Stimulated activated CD4-positive, alpha-beta T cell treated with anti-CD3 and anti-CD28 coated beads, Interleukin-15, amount 100 ng/mL, for 48 hours (primary cell): ENCODE results near the gene ELMO2.

Source experiments
- DNase-seq, 2 donors: peaks; one replicate each; pipeline ENCODE4 v3.0.0-alpha.2; 2020; ENCODE audit warnings: low read depth in 2 of 2

Gene ELMO2

DNA sequence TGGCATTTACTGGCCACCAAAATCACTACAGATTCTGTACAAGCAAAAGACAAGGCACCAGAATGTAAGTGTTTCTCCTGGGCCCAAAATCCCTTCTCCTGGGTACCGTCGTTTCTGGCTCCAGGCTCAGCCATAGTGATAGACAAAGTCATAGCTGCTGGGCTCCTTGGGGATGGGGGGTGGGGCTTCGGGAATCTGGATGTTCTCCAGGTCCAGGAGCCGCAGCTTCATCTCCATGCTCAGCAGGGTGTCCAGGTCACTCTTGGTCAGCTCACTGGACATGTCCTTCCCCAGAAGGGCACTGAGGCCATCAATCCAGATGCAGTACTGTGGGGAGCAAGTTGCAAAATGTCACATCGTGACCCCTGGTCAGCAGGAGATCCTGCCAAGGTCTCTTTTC, 39.2 kb downstream of the ELMO2 start:
- DNase-seq: no peak

DNA sequence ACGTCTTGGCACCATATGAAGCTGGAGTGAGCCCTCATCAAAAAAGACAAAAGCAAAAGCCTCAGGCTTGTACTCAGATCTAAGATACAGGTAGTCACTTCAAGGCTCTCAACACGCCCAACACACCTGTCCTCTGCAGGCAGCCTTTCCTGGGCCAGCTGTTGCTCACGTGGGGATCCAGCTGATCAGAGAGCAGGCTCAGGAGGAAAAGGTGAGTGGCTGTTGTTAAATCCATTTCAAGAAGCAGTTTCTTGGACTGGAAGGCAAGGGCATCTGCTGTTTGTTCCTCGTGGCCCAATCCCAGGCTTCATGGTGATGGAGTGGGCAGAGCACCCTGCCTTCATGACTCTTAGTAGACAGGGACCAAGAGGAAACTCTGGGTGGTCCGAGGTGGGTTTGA, 39.6 kb downstream of the ELMO2 start:
- no peak for DNase-seq

DNA sequence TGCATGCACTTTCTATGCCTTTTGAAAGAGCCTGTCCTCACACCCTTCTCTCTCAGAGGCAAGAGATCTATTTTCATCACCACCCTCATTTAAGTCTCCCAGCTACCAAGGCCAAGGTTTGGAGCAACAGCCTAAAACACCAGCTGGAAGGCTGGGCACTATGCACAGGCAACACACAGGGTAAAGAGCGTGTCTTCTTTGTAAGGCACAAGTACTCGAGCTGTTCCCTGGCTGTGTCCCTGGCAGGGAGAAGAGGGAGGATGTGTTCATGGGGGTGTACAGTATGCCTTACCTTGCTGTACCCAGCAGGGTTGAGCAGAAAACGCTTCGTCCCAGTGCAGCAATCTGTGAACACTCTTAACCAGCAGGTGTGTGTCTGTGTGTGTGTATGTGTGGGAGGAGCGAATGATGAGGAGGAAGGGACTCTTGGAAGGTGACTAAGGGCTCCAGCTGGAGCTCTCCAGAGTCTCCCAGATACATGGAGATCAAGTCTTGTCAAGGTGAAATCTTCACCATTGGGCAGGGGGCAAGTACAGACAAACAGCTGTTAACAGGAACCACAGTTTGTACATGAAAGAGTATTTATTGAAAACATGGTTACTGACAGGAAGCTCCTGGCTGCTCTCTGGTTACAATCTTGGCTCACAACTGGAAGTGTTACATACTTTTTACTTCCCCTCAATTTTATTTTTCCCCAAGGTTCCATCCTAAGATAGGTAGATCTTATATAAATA, 40.8 kb downstream of the ELMO2 start:
- DNase-seq: no peak

DNA sequence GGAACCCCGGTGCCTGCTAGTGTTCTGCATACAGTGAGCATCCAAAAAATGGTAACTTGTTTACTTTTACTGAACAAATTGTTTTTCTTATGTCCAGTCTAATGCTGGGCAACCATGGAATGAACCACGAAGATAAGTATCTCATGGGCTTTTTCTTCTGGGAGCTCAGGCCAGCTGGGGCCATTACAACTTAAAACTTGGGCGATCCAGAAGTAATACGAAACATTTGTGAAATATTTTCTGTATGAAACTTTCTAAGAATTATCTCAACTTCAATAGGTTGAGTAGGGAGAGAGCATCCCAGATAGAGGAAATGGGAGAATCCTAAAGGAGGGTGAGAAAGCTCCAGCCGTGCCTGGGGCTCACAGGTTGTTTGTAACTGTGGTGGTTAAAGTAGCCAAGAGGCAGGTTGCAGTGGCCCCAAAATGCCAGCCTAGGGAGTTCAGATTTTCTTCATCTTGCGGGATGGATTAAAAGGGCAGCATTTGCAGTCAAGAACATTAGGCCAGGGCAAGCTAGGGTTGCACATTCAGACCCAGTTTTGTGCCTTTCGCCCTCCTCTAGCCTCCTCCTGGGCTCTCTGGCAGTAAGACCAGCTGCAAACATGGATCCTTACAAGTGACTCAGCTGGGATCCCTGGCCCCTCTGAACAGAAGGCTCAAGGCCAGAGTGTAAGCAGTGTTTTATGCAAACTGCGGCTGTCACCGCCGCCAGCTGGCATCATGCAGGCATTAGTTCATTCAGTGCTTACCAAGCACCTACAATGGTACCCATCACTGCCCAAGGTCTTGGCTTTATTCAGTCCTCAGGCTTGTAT, 41.5 kb downstream of the ELMO2 start:
- DNase-seq: no peak

DNA sequence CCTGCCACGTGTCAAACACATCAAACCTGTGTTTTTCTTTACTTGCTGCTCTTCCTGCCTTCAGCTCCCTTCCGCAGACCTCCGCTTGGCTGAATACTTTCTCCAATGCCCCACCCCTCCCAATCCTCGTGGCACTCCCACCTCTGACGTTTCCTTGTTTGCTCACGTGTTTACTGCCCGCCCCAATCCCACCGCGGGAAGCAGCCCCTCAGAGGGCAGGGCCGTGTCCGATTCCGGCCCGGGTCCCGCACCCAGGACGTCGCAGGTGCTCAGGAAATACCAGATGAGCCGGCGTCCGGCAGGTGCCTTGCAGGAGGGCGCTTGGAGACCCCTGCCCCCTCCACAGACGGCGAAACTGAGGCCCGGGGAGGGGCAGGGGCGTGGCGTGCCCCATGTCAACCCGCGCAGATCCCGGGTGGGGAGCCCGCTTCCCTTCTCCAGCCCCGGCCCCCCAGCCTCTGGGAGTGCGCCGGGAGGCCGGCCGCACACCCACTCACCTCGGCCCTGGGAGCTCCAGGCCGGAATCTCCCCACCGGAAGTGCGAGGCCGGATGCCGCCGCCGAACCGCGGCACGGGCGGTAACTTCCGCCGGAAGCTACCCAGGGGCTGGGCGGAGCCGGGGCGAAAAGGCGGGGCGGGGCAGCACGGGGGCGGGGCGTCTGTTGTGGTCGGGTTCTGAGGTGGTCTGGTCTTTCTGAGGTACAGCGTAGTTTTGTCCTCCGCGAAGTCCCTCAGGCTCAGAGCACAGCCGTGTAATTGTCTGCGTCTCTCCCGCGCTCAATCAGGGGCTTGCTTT, 42.3 kb downstream of the ELMO2 start:
- DNase-seq: peak; percentile 69 to 76

DNA sequence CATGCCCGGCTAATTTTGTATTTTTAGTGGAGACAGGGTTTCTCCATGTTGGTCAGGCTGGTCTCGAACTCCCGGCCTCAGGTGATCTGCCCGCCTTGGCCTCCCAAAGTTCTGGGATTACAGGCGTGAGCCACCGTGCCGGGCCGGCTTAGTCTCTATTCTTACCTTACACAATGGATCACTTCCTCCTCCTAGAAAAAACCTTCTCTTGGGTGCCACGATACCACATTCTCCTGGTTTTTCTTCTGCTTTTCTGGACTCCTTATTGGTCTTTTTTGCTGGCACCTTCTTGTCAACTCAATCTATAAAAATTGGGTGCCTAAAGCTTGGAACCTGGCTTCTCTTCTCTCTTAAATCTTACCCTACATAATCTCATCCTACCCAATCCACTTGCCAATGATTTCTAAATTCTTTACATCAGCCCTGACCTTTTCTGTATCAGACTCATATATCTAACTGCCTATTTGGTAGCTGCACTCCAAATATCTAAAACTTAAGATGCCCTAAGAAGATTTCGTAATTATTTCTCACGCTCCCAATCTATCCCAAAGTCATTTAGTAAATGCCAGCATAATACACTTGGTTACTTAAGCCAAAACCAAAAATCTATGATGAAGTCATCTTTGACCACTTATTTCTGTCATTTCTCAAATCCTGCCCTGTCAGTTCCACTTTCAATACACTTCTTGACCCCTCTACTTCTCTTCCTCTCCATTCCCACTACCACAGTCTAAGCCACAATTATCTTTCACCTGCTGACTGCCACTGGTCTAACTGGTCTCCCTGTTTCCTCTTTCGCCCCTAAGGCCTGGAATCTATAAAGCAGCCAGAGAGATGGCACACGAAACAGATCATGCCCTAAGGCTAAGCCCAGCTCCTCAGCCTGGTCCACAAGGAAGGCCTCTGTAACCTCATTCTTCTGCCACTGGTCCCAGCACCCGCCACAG, 43.2 kb downstream of the ELMO2 start:
- no peak for DNase-seq

DNA sequence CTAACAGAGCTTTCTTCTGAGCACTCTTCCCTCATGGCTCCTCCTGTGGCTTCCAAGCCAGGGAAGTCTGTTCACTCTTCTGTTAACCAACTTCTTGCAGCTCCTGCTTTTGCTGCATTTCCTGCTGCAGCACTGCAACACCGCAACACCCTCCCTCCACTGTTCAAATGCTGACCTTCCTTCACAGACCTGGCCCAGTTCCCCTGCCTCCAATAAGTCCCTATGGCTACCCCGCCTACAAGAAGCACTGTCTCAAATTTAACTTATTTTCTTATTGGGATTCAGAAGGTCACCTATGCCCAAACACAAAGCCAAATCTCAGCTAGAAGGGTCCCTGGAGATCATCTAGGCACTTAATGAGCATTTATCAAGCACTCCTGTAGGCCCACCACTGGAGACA, 44.6 kb downstream of the ELMO2 start:
- no peak for DNase-seq

DNA sequence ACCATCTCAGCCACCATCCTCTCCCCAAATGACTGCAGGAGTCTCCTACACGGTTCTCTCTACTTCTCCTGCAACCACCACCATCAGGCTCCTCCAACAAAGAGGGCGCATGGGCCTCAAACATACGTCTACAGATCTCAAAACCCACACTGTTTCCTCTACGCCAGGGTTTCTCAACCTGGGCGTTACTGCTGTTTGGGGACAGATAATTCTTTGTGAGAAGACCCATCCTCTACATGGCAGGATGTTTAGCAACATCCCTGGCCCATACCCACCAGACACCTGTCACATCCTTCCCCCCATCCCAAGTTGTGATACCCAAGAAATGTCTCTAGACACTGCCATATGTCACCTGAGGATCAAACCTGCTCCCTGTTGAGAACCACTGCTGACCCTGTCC, 45.0 kb downstream of the ELMO2 start:
- no peak for DNase-seq

DNA sequence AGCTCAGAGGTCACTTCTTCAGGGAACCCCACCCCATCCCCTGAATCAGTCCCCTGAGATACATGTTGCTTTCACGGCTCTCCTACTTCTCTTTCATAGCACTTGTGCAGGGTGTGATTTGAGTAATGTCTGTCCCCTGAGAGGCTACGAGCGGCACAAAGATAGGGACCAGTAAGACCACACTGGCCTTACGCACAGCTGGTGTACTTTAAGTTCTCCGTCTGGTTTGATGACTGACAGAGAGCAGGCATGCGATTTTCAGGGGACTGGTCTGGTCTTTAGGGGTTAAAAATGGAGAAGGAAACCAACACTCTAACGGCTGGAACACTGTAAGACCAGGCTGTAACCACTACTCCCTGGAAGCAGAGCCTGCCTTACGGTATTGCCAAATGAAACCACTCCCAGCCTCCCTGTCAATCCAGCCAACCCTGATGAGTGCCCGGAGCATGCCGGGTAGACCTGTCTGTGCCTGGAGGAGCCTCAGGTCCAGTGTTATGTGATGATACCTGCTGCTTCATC, 47.1 kb downstream of the ELMO2 start:
- DNase-seq: no peak

DNA sequence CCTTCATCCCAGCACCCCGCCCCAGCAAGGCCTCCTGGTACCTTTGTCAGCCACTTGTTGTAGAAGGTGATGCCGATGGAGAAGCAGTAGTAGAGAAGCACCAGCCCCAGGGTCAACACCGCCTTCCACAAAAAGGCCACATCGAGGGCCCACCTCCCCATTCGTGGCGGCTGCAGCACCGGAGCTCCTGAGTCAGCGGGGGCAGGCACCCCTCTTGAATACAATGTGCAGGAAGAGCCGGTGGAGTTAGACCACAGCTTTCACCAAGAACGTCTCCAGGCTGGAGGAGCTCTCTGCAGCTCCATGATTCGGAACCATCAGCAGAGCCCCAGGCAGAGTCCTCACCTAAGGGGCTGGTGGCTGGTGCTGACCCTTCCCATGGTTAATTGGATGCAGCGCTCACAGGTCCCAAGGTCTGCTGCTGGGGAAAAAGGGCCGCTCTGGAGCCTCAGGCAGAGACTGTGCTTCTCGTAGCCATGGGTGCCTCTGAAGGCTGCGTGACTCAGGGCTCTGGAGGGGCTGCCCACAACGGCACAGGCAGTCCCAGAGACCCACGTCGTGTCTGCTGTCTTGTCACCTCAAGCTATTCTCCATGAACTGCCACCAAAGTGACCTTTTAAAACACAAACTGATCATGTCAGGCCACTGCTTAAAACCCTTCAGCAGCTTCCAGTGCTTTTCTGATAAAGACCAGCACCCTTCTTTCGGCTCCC, 47.9 kb downstream of the ELMO2 start:
- DNase-seq: no peak

DNA sequence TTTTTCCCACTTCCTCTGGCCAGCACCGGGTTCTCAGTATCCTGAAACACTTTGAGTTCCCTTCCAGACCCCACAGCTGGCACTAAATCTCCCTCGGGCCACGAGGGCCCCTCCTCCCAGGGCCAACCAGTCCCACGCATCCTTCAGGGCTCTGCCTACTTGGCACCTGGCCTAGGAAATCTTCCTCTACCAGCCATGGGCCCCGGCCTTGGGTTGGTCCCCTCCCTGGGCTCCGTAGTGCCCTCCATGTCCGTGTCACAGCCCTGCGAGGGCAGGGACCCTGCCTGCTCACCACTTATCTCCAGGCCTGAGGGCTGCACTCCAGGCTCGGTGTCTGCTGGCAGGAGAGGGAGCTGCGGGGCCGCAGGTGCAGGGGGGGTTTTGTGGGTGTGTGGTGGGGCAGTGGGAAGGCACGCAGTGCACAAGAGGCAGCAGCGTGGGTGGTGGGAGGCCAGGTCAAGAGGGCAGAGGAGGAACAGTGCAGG, 49.3 kb downstream of the ELMO2 start:
- DNase-seq: no peak

DNA sequence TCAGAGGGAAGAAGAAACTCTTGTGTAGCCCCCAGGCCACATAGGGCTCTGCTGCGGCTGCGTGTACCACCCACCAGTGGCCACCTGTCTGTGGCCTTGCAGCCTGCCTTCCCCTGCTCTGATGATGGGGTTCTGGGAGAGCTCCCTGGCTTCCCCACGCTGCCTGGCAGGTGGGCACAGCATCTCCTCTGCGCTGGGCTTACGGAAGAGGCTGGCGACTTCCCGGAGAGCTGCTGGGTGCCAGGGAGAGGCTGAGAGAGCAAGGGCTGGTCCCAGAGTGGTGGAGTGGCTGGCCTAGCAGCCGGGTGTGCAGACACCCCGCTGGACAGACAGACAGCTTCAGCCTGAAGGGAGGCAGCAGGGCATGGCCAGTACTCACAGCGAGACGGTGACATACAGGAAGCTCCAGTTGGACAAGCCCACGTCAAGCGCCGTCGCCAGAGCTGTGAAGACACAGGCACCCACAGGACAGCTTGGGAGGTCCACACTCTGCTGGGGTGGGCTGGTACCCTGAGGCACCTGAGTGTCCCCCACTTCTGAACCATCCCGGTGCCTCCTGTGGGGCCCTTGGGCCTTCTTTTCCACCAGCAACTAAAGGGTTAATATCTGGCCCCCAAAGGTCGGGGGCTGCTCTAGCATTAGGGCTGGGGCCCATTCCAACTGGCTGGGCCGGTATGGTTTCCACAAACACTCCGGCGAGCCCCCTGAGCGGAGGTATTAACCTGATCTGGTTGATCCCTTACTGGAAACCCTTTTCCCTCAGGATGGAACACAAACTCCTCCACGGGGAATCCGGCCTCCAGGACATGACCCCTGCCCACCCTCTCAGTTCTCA, 50.0 kb downstream of the ELMO2 start:
- no peak for DNase-seq

DNA sequence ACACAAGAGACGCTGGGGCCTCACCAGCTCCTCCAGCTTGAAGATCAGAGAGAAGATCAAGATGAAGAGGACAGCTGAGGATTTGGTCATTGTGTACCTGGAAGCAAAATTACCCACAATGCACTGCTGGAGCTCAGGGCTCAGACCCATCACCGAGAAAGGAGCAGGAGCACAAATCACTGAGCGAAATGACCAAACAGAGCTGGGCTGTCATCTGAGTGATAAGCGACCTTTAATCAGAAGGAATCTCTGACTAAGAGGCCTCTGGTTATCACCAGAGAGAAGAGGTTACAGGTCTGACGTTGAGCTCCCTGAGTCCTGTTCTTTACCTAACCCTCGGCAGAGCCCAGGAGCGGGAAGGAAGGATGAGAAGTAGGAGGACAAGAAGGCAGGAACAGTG, 50.6 kb downstream of the ELMO2 start:
- DNase-seq: no peak

DNA sequence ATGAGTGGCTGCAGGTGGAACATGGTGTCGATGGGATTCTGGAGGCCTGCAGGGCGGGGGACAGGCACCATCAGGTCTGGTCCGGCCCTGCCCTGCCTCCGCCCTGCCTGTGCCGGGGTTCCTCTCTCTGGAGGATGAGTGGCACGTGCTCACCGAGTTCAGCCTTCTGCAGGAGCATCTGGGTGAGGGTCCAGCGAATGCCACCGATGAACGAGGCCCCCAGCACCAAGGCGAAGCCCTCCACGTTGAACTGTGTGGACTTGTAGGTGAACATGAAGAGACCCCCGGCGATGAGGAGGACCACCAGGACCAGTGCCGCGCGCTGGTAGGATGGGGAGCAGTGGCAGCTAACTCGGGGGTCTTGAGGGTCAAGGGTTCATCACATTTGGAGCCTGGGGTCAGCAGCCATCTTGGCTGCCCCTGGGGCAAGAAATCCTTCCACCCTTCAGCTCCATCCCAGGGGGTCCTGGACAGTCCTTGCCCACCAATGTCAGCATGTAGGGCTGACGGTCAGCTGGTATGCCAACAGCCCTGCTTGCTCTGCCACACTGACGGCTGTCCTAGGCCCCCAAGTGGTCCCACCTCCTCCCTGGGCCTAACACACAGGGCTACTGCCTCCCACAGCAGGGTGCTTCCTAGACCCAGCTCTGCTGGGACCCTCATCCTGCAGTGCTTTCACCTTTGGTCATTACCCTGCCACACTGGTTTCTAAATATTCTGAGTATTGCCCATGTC, 51.3 kb downstream of the ELMO2 start:
- DNase-seq: no peak

DNA sequence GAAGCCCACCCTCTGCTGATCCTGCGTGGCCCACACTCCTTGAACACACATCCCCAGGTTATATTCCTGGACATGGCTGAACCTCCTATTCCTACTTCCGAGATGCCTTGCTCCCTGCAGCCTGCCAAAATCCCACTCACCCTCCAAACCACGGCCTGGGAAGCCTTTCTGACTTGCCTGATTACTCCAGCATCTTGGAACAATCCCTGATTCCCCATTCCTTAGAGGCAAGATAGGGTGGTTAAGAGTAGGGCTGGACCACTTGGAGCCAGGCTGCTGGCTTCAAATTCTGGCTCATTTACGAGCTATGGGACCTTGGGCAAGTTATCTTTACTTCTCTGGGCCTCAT, 52.2 kb downstream of the ELMO2 start:
- no peak for DNase-seq

DNA sequence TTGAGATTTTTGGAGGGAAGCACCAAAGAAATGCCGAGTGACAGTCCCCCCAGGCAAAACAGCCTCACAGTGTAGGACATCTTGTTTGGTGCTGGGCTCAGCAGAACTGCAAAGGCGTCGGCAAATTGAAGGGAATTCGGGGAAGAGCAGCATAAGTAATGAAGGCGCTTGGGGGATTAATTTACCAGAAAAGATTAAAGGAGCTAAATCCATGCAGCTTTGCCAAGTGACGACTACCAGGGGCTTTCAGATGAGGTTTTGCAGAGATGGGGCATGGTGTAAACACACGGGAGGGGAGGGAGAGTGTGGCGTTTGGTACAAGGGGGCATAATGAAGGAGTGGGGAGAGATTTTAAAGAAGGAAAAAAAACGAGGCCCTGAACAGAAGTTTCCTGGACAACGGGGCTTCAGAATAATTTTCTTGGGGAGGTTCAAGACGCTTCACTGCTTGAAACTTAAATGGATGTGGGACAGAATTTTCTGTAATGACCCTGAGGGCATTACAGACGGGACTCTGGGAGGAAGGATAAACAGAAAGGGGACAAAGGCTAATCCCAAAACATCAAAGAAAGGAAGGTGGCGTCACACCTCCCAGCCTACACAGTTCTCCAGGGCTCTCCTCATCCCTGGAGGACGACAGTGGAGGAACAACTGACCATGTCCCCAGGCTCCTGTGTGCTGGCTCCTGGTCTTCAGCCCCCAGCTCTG, 52.8 kb downstream of the ELMO2 start:
- DNase-seq: no peak

DNA sequence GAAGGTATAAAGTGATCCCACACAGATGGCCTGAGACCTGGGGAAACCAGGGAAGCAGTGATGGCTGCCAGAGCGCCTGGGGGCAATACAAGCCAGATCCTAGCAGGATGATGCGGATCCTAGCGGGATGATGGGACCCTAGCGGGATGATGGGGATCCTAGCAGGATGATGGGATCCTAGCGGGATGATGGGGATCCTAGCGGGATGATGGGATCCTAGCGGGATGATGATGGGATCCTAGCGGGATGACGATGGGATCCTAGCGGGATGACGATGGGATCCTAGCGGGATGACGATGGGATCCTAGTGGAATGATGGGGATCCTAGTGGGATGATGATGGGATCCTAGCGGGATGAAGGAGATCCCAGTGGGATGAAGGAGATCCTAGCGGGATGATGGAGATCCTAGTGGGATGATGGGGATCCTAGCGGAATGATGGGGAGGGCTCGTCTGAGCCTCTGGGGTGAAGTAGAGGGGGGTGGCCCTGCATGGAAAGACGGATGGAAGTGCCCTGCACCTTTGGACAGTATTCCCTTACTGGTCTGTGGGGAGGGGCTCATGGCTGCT, 54.0 kb downstream of the ELMO2 start:
- DNase-seq: no peak
